Activated B cell treated with CpG ODN at 0.5 μM for 24 hours (primary cell): ENCODE data around the gene ADAM19. TPM values are rescaled to one million over a fixed set of nuclear protein-coding genes. Genes with fewer than 3 reads are reported as not detected.

Experiments used
- ATAC-seq: fragments of 200-7000 bp; cut with Tn5 transposase; one replicate; pipeline ENCODE4 v1.10.0; 2021; ENCODE audit warnings: low read depth, mild to moderate bottlenecking, moderate library complexity
- CTCF ChIA-PET: fragments of 350-600 bp; sonication (Branson Sonifier 250); formaldehyde crosslinking; loops from one replicate; lab custom pipeline; 2021; ENCODE audit warnings: antibody characterized with exemption; lab: Charles Lee
- POLR2A ChIA-PET: fragments of 350-600 bp; sonication (Branson Sonifier 250); formaldehyde crosslinking; loops from one replicate; lab custom pipeline; 2021; ENCODE audit warnings: antibody characterized with exemption; lab: Charles Lee
- DNase-seq: peaks from one replicate; pipeline ENCODE4 v3.0.0; 2022
- H3K27ac Mint-ChIP-seq: one replicate; pipeline ENCODE4 v1.8.0; 2020; ENCODE audit warnings: mixed read lengths
- H3K27me3 Mint-ChIP-seq: one replicate; pipeline ENCODE4 v1.8.0; 2021; ENCODE audit warnings: mixed read lengths
- H3K36me3 Mint-ChIP-seq: one replicate; pipeline ENCODE4 v1.8.0; 2021; ENCODE audit warnings: low read depth, mixed read lengths
- H3K4me1 Mint-ChIP-seq: one replicate; pipeline ENCODE4 v1.8.0; 2021; ENCODE audit warnings: mixed read lengths
- H3K4me3 Mint-ChIP-seq: one replicate; pipeline ENCODE4 v1.8.0; 2020; ENCODE audit warnings: mild to moderate bottlenecking, mixed read lengths
- H3K9me3 Mint-ChIP-seq: one replicate; pipeline ENCODE4 v1.8.0; 2020; ENCODE audit warnings: mixed read lengths
- CTCF ChIP-seq: fragments of 200-600 bp; IDR thresholded peaks from one replicate; pipeline ENCODE4 v1.8.0; 2022; ENCODE audit warnings: antibody characterized with exemption, mild to moderate bottlenecking
- intact Hi-C: fragments of 100-400 bp; cut with micrococcal nuclease; formaldehyde crosslinking; loops from one replicate; pipeline ENCODE4 v1.15.1; 2024
- total RNA-seq: library from RNA; stranded (reverse); gene quantifications from 2 replicates; pipeline ENCODE4 v1.2.3, GENCODE V29; 2022

The ADAM19 gene
- total RNA-seq, 1 donor from 2014 or later: 136 TPM

- Mint-ChIP-seq H3K27me3 (no peaks in the 10 kb centered on the region), H3K4me3 (peak overlapping the region; percentile 99), H3K36me3 (peaks cover 33% of the 10 kb centered on the region), H3K9me3 (no peaks in the 10 kb centered on the region), H3K27ac (peak overlapping the region; percentile 95), H3K4me1 (peaks cover 76% of the 10 kb centered on the region)
- POLR2A ChIA-PET: interaction anchor here (0.5 to 7.1 kb wide), 17 partner anchors 12 to 166 kb away, joined by 3 to 206 read pairs (median 5); partner anchors contain the start of genes NIPAL4, SOX30 and THG1L
- no peak for TF ChIP-seq CTCF
- peak; percentile 51 for DNase-seq
- CTCF ChIA-PET: interaction anchor here (1.6 kb wide), 1 partner anchor 144 kb away, joined by 7 read pairs; no protein-coding TSS in a partner anchor
- no peak for ATAC-seq
- intact Hi-C loops: loop anchor here (1.0 to 10.0 kb wide), 2 partner anchors 22 to 310 kb away; partner anchors contain the start of gene CYFIP2
Measured at GRCh38 chr5:157574456-157575380, 857 bp downstream of the ADAM19 start.

- ChIA-PET CTCF (interaction anchor here (0.6 to 3.2 kb wide), 11 partner anchors 11 to 147 kb away, joined by 3 to 14 read pairs (median 4); partner anchors contain the start of gene SOX30), POLR2A (interaction anchor here (0.6 to 7.0 kb wide), 27 partner anchors 9 to 1383 kb away, joined by 3 to 165 read pairs (median 4); partner anchors contain the start of genes LSM11 and SOX30)
- peak overlapping the region; percentile 95 for H3K27ac Mint-ChIP-seq
- no peaks in the 10 kb centered on the region for H3K9me3 Mint-ChIP-seq
- H3K4me3 Mint-ChIP-seq: peak overlapping the region; percentile 99
- DNase-seq (peak; percentile 42), ATAC-seq (peak; percentile 71)
- no peak for TF ChIP-seq CTCF
- H3K36me3 Mint-ChIP-seq: peaks cover 63% of the 10 kb centered on the region
- intact Hi-C loops: loop anchor here (1.0 to 10.0 kb wide), 10 partner anchors 12 to 307 kb away; partner anchors contain the start of genes CYFIP2 and THG1L
- H3K4me1 Mint-ChIP-seq: peaks cover 81% of the 10 kb centered on the region
- no peaks in the 10 kb centered on the region for H3K27me3 Mint-ChIP-seq
Measured at GRCh38 chr5:157571357-157571827, 4.2 kb downstream of the ADAM19 start.

GRCh38 chr5:157570531-157571200 is 4.9 kb downstream of the ADAM19 start:
- ATAC-seq: peak; percentile 15
- Mint-ChIP-seq H3K4me1 (peaks cover 78% of the 10 kb centered on the region), H3K4me3 (peak overlapping the region; percentile 99), H3K27ac (peak overlapping the region; percentile 95), H3K27me3 (no peaks in the 10 kb centered on the region), H3K9me3 (no peaks in the 10 kb centered on the region), H3K36me3 (peaks cover 63% of the 10 kb centered on the region)
- CTCF ChIA-PET: interaction anchor here (0.6 to 3.2 kb wide), 8 partner anchors 13 to 148 kb away, joined by 3 to 14 read pairs (median 4); no protein-coding TSS in a partner anchor
- intact Hi-C loops: loop anchor here (1.0 to 10.0 kb wide), 10 partner anchors 11 to 306 kb away; partner anchors contain the start of genes CYFIP2 and THG1L
- no peak for DNase-seq
- no peak for TF ChIP-seq CTCF
- POLR2A ChIA-PET: interaction anchor here (0.6 to 7.0 kb wide), 22 partner anchors 10 to 262 kb away, joined by 3 to 165 read pairs (median 6); partner anchors contain the start of genes LSM11 and SOX30

GRCh38 chr5:157568720-157569119 is 6.9 kb downstream of the ADAM19 start:
- peak overlapping the region; percentile 74 for H3K27ac Mint-ChIP-seq
- TF ChIP-seq CTCF: no peak
- H3K36me3 Mint-ChIP-seq: peaks cover 68% of the 10 kb centered on the region
- H3K4me3 Mint-ChIP-seq: no peak overlapping the region
- CTCF ChIA-PET: interaction anchor here (1.0 kb wide), 1 partner anchor 100 kb away, joined by 3 read pairs; no protein-coding TSS in a partner anchor
- H3K27me3 Mint-ChIP-seq: no peaks in the 10 kb centered on the region
- no peak for DNase-seq
- ATAC-seq: no peak
- POLR2A ChIA-PET: interaction anchor here (0.6 to 7.0 kb wide), 9 partner anchors 8 to 1266 kb away, joined by 3 to 165 read pairs (median 5); no protein-coding TSS in a partner anchor
- H3K4me1 Mint-ChIP-seq: peaks cover 91% of the 10 kb centered on the region
- intact Hi-C loops: no loop called here
- no peaks in the 10 kb centered on the region for H3K9me3 Mint-ChIP-seq
